HG02981 (cell line): Measurements from ENCODE around the gene RNF223.

ENCODE experiments used
- ATAC-seq: cut with Tn5 transposase; IDR thresholded peaks from one replicate; pipeline ENCODE4 v1.9.1; 2021; ENCODE audit warnings: mild to moderate bottlenecking, moderate library complexity; ENCODE audit not compliant: unreplicated experiment

Gene RNF223

DNA sequence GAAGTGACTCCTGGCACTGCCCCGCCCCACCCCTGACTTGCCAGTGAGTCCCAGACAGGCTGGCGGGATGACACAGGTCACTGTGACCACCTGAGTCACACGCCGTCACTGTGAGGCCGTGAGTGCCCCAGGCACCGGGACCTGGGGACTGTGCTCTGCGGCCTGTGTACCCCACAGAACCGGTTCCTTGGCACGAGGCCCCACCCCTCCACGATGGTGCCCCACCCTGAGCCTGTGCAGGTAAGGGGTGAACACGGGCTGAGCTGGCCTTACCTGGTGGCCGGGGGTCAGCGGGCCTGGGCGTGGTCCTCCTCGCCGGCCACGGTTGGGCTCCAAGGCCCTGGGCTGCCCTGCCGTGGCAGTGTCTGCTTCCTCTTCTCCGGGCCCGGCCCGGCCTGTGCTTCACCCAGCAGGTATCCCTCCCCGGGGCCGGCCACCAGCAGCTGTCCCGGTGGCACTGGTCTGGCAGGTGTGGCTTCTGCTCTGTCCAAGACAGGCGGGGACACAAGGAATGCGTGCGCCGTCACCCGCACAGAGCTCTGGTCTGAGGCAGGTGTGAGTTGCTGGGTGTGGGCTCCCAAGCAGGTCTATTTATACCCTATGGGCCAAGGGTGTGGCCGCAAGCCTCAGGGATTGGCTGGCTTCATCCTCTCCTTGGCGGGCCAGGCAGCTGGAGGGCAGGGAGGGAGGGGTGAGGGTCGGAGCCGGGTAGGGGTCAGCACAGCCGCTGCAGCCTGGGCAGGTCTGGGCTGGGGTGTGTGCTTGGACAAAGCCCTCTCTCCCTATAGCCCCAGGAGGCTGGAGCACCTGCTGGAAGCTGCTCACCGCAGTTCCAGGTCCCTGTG, at the start of gene RNF223:
RNF223 (minus strand) TSS at position 564 of the 845 bp plus-strand sequence. CDS start 1,740 bp downstream, outside the sequence.
- no peak for ATAC-seq

DNA sequence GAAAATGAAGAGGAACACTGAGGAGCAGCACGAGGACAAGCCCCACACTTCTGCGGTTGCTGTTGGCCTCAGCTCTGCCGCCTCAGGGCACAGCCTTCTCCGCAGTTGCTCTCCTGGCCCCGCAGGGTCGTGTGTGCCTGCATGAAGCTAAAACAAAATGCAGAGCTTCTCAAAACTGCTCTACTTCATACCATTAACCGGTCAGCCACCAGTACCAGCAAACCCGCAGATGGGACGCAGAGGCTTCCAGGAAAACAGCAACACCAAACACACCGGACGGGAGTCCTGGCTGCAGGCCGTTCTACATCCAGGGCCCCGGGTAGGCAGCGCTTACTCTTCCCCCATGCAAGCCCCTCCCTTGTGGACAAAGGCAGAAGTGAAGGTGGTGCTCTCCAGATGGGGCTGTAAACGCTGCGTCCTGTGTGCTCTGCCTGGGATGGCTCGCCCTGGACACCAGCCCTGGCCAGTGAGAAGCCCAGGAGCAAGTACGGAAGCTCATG, 48.9 kb upstream of the RNF223 start:
- ATAC-seq = no peak

- ATAC-seq = peak; percentile 72
These were observed 48.1 kb upstream of the RNF223 start for GRCh38 chr1:1122078-1122811.

DNA sequence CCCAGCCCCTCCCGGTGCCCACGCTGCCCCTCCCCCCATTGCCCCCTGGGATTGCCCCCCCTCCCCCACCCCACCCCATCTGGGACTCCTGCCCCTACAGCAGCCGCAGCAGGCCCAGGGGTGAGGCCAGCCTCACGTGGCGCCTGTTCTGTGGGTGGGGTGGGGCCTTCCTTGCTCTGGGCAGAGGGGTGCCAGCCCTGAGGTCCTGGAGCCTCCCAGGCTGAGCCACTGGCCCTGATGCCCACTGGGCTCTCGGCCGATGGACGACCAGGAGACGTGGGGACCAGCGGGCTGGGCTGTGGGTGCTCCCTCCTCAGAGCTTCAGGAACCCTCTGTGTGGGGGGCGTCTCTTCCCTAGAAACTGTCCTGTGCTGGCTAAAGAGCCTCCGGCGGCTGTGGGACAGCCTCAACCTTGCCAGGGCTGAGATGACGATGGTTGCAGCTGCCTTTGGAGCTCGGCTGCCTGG, 47.5 kb upstream of the RNF223 start:
- no peak for ATAC-seq

- no peak for ATAC-seq
These were observed 46.9 kb upstream of the RNF223 start for GRCh38 chr1:1120866-1121591.

- no peak for ATAC-seq
These were observed 46.0 kb upstream of the RNF223 start for GRCh38 chr1:1120096-1120495.

DNA sequence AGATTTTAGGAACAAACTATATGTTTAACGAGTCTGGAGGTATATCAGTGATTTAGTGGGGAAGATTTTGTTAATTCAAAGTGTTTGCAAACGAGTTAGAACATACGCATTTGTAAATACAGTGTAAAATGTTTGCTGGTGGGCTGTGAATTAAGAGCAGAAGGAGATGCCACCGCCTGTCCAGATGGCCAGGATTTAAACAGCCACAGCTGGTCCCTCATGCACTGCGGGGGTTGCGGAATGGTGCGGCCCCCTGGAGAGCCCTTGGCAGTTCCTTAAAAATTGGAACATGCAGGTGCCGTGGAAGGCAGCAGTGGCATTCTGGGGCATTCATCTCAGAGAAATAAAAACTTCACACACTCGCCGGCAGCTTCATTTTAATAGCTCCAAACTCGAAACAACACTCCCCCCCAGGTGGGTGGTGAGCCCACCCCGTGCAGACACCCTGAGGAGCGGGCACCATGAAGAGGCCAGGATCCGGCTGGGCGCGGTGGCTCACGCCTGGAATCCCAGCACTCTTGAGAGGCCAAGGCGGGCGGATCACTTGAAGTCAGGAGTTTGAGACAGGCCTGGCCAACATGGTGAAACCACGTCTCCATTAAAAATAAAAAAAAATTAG, 45.3 kb upstream of the RNF223 start:
- ATAC-seq = no peak

- ATAC-seq = no peak
These were observed 44.7 kb upstream of the RNF223 start for GRCh38 chr1:1118876-1119220.

DNA sequence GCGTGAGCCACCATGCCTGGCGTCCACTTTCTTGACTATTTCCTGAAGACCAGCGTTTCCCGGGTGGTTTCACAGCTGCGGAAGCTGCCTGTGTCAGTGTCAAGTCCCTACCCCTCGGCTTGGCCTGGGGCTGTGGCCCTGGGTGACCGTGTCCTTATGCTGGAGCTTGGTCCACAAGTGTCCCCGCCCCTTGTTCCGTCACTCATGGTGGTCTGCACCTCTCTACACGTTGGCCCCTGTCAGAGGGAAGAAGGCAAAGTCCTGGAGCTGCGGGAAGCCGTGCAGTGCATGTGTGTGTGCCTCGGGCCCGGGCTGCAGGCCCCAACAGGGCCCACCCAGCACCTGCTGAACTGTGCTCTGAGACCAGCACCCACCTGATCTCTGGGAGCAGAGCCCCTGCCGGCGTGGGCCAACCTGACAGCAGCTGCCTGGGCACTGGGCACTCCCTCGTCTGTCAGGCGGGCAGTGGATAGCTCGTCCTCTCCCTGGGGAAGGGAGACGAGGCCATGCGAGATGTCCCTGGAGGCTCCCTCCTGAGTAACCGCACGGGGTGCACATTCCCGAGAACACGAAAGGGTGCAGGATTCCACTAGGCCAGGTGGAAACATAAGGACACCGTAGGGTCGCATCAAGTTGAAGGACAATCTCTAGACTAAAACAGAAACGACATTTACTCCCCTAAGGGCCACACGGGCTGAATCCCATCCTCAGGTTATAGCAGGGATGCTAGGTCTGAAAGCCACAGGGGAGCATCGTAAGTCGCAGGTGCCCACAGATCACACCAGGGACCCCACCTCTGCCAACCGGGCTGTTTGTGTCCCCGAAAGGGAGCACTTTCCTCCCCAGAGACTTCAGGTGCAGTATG, 44.1 kb upstream of the RNF223 start:
- no peak for ATAC-seq

GRCh38 chr1:1117469-1117831, 43.3 kb upstream of the RNF223 start:
- no peak for ATAC-seq

GRCh38 chr1:1116701-1117468, 42.8 kb upstream of the RNF223 start:
- ATAC-seq = no peak

DNA sequence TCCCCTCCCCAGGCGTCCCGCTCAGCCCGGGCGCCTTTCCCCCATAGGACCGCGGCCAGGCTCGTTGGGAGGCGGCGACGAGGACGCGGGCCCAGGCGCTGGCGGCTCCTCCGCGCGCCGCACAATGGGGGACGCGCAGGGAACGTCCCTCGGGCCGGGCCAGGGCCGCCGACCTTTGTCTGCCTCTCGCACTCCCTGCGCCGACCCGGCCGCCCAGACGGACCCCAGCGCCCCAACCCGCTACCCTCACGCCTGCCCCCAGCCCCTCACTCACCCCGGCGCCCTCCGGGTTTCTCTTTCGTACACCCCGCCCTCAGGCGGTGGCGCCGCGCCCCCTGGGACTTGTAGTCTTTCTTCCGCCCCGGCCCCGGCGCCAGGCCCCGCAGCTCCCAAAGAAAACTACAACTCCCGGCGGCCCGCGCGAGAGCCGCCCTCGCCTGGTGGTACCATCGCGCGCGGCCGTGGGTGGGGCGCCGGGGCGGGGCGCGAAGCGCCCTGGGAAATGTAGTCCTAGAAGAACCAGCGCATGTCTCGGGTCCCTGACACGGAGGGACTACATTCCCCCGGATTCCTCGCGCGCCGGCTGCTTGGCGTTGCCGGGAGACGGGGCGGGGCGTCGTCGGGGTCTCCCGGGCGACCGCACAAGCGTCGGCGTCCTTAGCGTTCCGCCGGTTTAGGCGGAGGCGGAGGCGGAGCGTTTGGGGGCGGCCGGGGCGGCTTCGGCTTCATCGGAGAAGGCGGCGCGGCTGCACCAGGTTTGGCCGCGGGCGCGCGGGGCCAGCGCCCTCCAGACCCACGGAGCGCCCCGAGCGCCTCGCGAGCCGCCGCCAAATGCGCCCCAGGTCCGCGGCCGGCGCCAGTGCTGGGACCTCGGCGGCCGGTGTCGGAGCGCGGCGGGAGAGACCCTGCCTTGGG, 41.9 kb upstream of the RNF223 start, which contains the start of gene C1orf159:
C1orf159 (minus strand) TSS at position 304 of the 915 bp plus-strand sequence. CDS start 24,546 bp downstream, outside the sequence.
- ATAC-seq = peak; percentile 88

DNA sequence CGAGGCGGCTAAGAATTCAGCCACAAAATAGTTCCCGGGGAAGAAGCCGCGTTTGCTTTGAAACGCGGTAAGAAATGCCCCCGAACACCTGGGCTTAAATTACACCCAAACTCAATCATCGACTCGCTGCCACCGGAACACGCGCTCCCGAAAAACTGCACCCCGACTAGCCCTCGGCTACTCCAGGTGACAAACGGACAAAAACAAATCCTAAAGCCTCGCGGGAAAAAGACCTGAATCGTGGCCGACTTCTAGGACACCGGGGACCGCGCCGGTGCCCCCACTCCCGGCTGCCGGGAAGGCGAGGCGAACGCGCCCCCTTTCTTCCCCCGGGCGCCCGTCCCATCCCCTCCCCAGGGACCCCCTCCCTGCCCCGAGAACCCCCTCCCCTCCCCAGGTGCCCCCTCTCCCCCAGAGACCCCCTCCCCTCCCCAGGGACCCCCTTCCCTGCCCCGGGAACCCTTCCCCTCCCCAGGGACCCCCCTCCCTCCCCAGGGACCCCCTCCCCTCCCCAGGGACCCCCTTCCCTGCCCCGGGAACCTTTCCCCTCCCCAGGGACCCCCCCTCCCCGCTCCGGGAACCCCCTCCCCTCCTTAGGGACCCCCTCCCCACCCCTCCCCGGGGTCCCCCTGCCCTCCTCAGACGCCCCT, 41.2 kb upstream of the RNF223 start:
- ATAC-seq = no peak

- ATAC-seq = no peak
These were observed 40.3 kb upstream of the RNF223 start for GRCh38 chr1:1114431-1114830.

GRCh38 chr1:1112237-1112985, 38.3 kb upstream of the RNF223 start:
- no peak for ATAC-seq

- no peak for ATAC-seq
These were observed 37.6 kb upstream of the RNF223 start for GRCh38 chr1:1111516-1112236.
